Left ventricle myocardium inferior (tissue), 1 donor: Measurements from ENCODE around the gene USPL1. TPM values are rescaled to one million over a fixed set of nuclear protein-coding genes. Genes with fewer than 3 reads are reported as not detected.

ENCODE experiments used
- DNase-seq: peaks from one replicate; pipeline ENCODE4 v3.0.0-alpha.2; 2020
- H3K27ac ChIP-seq: fragments of 200-600 bp; replicated peaks from 2 replicates; pipeline ENCODE4 v1.8.0; 2021
- H3K27me3 ChIP-seq: fragments of 200-600 bp; 2 replicates; pipeline ENCODE4 v1.8.0; 2021; ENCODE audit warnings: low read depth
- H3K36me3 ChIP-seq: fragments of 200-600 bp; 2 replicates; pipeline ENCODE4 v1.8.0; 2021
- H3K4me1 ChIP-seq: fragments of 200-600 bp; 2 replicates; pipeline ENCODE4 v1.8.0; 2021
- H3K4me3 ChIP-seq: fragments of 200-600 bp; 2 replicates; pipeline ENCODE4 v1.8.0; 2021; ENCODE audit warnings: mild to moderate bottlenecking, moderate library complexity
- H3K9me3 ChIP-seq: fragments of 200-600 bp; replicated peaks from 2 replicates; pipeline ENCODE4 v1.8.0; 2021
- intact Hi-C: fragments of 100-400 bp; cut with micrococcal nuclease; formaldehyde crosslinking; loops from one replicate; pipeline ENCODE4 v1.11.0; 2022
- total RNA-seq: library from RNA; stranded (reverse); fragmentation: NEBNext Ultra II Directional; extraction: Animal tissue kit (Norgen Biotek cat#: 25700); gene quantifications from one replicate; pipeline ENCODE4 v1.2.1, GENCODE V29; 2021
- TF ChIP-seq, protein P1 (sequence below): fragments of 200-600 bp; IDR thresholded peaks from 2 replicates; pipeline ENCODE4 v1.8.0; 2021; ENCODE audit warnings: antibody characterized with exemption, mild to moderate bottlenecking, borderline replicate concordance
- donor health status: DM: no; HTN: yes; CAD: no; lungs with severe emphysema.

USPL1 gene
- total RNA-seq, 1 donor from 2014 or later = 9.1 TPM

DNA sequence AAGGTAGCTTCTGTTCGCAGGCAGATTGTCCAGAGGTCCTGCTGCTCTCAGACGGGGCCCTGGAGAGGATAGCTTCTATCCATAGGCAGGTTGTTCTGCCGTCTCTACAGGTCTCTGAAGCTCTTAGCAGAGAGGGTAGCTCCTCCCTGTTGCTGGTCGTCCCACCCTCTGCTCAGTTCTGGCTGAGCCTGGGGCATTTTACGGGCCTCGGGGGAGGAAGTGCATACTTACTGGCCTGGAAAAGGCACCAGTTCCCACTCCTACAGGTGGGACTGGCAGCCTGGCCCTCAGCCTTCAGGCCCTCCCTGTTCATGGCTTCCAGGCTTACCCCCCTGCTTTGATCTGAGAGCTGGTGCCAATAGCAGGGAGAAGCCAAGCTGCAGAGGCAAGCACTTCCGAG is 42.3 kb downstream of the USPL1 start:
- Histone ChIP-seq H3K4me3 (no peak overlapping the region), H3K4me1 (peaks cover 7% of the 10 kb centered on the region), H3K27ac (no peak overlapping the region), H3K9me3 (no peaks in the 10 kb centered on the region), H3K36me3 (peaks cover 43% of the 10 kb centered on the region), H3K27me3 (no peaks in the 10 kb centered on the region)
- intact Hi-C loops = no loop called here
- TF ChIP-seq, protein P1, sequence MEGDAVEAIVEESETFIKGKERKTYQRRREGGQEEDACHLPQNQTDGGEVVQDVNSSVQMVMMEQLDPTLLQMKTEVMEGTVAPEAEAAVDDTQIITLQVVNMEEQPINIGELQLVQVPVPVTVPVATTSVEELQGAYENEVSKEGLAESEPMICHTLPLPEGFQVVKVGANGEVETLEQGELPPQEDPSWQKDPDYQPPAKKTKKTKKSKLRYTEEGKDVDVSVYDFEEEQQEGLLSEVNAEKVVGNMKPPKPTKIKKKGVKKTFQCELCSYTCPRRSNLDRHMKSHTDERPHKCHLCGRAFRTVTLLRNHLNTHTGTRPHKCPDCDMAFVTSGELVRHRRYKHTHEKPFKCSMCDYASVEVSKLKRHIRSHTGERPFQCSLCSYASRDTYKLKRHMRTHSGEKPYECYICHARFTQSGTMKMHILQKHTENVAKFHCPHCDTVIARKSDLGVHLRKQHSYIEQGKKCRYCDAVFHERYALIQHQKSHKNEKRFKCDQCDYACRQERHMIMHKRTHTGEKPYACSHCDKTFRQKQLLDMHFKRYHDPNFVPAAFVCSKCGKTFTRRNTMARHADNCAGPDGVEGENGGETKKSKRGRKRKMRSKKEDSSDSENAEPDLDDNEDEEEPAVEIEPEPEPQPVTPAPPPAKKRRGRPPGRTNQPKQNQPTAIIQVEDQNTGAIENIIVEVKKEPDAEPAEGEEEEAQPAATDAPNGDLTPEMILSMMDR = no peak
- no peak for DNase-seq

DNA sequence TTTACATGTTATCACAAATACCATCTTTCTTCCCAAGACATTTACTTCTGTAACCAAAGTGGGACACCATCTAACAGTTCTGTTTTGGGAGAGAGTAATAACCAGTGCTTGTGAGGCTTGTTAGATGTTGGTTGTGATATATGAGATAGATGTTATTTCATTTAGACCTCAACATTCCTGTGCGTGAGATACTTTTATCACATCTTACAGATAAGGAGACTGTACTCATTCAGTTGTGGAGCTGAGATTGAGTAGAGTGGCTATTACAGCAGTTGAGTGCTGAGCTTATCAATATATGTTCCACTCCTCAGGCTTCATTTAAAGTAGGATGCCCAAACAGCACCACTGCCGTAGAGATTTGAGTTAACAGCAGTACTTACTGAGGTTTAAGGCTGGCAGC is 43.1 kb downstream of the USPL1 start:
- Histone ChIP-seq H3K4me3 (no peak overlapping the region), H3K36me3 (peaks cover 36% of the 10 kb centered on the region), H3K27ac (no peak overlapping the region), H3K4me1 (peaks cover 7% of the 10 kb centered on the region), H3K27me3 (no peaks in the 10 kb centered on the region), H3K9me3 (no peaks in the 10 kb centered on the region)
- TF ChIP-seq, protein P1 = no peak
- intact Hi-C loops = no loop called here
- no peak for DNase-seq

DNA sequence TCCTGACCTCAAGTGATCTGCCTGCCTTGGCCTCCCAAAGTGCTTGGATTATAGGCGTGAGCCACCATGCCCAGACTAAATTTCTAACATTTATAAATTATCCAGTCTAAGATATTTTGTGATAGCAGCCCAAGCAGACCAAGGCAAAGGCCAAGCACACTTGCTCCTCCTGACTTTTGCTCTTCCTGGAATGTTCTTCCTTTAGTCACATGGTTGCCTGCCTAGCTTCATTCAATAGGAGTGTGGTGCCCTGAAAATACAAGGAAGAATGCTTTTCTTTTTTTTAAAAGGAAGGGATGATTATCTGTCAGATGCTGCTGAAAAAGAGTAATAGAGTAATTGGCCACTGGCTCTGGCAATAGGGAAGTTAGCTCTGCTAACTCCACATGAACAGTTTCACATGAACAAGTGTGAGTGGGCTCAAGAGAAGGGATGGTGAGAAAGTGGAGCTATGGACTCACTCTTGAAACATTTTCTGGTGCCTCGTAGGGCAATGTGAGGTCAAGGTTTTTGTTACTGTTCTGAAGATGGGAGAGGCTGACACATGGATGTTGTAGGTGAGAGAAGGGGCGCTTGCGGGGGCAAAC is 47.1 kb downstream of the USPL1 start:
- Histone ChIP-seq H3K4me1 (peaks cover 5% of the 10 kb centered on the region), H3K27ac (no peak overlapping the region), H3K27me3 (no peaks in the 10 kb centered on the region), H3K4me3 (no peak overlapping the region), H3K36me3 (no peaks in the 10 kb centered on the region), H3K9me3 (no peaks in the 10 kb centered on the region)
- intact Hi-C loops = no loop called here
- TF ChIP-seq, protein P1 = no peak
- DNase-seq = no peak

DNA sequence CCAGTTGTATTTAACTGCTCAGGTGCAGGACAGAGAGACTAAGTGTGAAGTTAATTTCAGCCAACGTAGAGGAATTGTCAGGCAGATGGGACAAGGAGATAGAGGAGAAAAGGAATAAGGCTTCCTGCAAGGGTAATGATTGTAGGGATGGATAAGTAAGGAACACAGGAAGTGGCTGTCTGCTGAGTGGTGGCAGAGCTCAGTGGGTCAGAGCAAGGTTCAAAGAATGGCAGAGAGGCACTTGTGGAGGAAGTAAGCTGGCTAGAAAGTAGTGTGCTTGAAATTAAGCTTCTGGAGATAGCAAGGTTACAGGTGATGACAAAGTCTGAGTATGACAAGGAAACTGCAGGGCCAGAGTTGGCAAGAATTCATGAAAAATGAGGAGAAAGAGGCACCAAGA is 47.9 kb downstream of the USPL1 start:
- H3K4me3 ChIP-seq = no peak overlapping the region
- TF ChIP-seq, protein P1 = no peak
- H3K27me3 ChIP-seq = no peaks in the 10 kb centered on the region
- H3K36me3 ChIP-seq = no peaks in the 10 kb centered on the region
- no peak overlapping the region for H3K27ac ChIP-seq
- H3K9me3 ChIP-seq = no peaks in the 10 kb centered on the region
- intact Hi-C loops = no loop called here
- no peak for DNase-seq
- no peaks in the 10 kb centered on the region for H3K4me1 ChIP-seq

DNA sequence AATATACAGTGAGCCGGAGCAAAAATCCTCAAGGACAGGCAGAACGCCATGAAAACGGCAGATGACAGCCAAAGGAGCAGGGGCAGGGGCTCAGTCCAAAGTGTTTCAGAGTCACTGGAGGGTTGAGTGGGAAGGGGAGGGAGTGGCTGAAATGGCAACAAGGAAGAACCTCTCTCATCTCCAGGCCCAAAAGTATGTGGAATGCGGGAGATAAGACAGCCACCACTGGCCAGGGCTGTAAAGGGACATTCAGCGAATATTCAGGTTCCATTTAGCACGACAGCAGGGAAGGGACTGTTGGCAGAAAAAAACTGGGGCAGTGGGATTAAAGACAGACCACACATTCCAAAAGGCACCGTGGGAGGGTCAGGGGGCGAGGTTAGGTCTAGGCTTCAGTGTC is 48.4 kb downstream of the USPL1 start:
- Histone ChIP-seq H3K4me1 (no peaks in the 10 kb centered on the region), H3K27ac (no peak overlapping the region), H3K9me3 (no peaks in the 10 kb centered on the region), H3K36me3 (no peaks in the 10 kb centered on the region), H3K27me3 (no peaks in the 10 kb centered on the region), H3K4me3 (no peak overlapping the region)
- intact Hi-C loops = no loop called here
- TF ChIP-seq, protein P1 = no peak
- DNase-seq = no peak

DNA sequence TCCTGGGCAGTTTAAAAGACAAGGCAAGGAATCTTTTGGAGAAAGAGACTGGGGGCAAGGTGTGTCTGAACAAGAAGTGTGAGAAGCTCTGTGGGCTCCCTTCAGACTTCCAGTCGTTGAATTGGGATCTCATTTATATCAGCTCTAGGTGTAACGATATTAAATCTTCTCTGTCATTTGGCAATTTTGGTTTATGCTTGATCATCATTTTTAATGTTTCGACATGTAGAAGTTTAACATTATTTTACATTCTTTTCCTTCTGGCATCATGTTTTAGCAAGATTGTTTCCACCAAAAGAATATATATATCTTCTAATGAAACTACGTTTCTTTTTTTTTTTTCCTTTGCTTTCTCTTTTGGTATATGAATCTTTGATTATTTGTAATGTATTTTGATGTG is 49.3 kb downstream of the USPL1 start:
- intact Hi-C loops = no loop called here

More for the DNA sequence above, 49.3 kb downstream of the USPL1 start:
- Histone ChIP-seq H3K27ac (no peak overlapping the region), H3K4me1 (no peaks in the 10 kb centered on the region), H3K4me3 (no peak overlapping the region), H3K9me3 (no peaks in the 10 kb centered on the region), H3K27me3 (no peaks in the 10 kb centered on the region), H3K36me3 (no peaks in the 10 kb centered on the region)
- DNase-seq = no peak
- TF ChIP-seq, protein P1 = no peak
